Measurements from ENCODE around the gene ZNF423.

ZNF423 gene

GRCh38 chr16:49641250-49641649, 214.7 kb downstream of the ZNF423 start:
- Histone ChIP-seq H3K9me3 (ENCODE audit: low read length) (no peaks in the 10 kb centered on the region), H3K36me3 (ENCODE audit: insufficient read depth, low read length) (no peaks in the 10 kb centered on the region), H3K4me2 (ENCODE audit: low read length) (no peak overlapping the region), H3K4me1 (ENCODE audit: insufficient read depth, low read length, severe bottlenecking) (no peaks in the 10 kb centered on the region), H3K4me3 (ENCODE audit: low read depth, low read length, poor library complexity, severe bottlenecking) (no peak overlapping the region), H2AFZ (ENCODE audit: low read length) (no peak overlapping the region), H4K20me1 (ENCODE audit: insufficient read depth, low read length) (no peaks in the 10 kb centered on the region), H3K9me2 (ENCODE audit: low read depth, low read length) (no peaks in the 10 kb centered on the region), H3K27ac (ENCODE audit: low read depth, low read length, poor library complexity, severe bottlenecking) (no peak overlapping the region), H3K27me3 (ENCODE audit: insufficient read depth, low read length) (no peaks in the 10 kb centered on the region), H3F3A (ENCODE audit: insufficient read depth, low read length) (no peaks in the 10 kb centered on the region), H3K9ac (ENCODE audit: low read length) (no peak overlapping the region), H3K79me2 (ENCODE audit: insufficient read depth, low read length) (no peaks in the 10 kb centered on the region)
- TF ChIP-seq EZH2 (IDR thresholded peaks at IDR 0.05; ENCODE audit: borderline replicate concordance, low read length) = no peak
- TF ChIP-seq CTCF (IDR thresholded peaks at IDR 0.05; ENCODE audit: low read length) = no peak

- no peaks in the 10 kb centered on the region for H3K9me3 ChIP-seq (ENCODE audit: low read length)
- H3K36me3 ChIP-seq (ENCODE audit: insufficient read depth, low read length) = no peaks in the 10 kb centered on the region
- H3K27ac ChIP-seq (ENCODE audit: low read depth, low read length, poor library complexity, severe bottlenecking) = no peak overlapping the region
- TF ChIP-seq CTCF (IDR thresholded peaks at IDR 0.05; ENCODE audit: low read length) (no peak), EZH2 (IDR thresholded peaks at IDR 0.05; ENCODE audit: borderline replicate concordance, low read length) (no peak)
- H2AFZ ChIP-seq (ENCODE audit: low read length) = no peak overlapping the region
- H3K4me1 ChIP-seq (ENCODE audit: insufficient read depth, low read length, severe bottlenecking) = no peaks in the 10 kb centered on the region
- no peak overlapping the region for H3K4me3 ChIP-seq (ENCODE audit: low read depth, low read length, poor library complexity, severe bottlenecking)
- no peak overlapping the region for H3K4me2 ChIP-seq (ENCODE audit: low read length)
- no peaks in the 10 kb centered on the region for H4K20me1 ChIP-seq (ENCODE audit: insufficient read depth, low read length)
- H3K9me2 ChIP-seq (ENCODE audit: low read depth, low read length) = no peaks in the 10 kb centered on the region
- H3K27me3 ChIP-seq (ENCODE audit: insufficient read depth, low read length) = no peaks in the 10 kb centered on the region
- H3K79me2 ChIP-seq (ENCODE audit: insufficient read depth, low read length) = no peaks in the 10 kb centered on the region
- no peaks in the 10 kb centered on the region for H3F3A ChIP-seq (ENCODE audit: insufficient read depth, low read length)
- no peak overlapping the region for H3K9ac ChIP-seq (ENCODE audit: low read length)
Measured at GRCh38 chr16:49640581-49640980, 215.3 kb downstream of the ZNF423 start.

GRCh38 chr16:49639739-49640431, 216.0 kb downstream of the ZNF423 start:
- Histone ChIP-seq H3K4me3 (ENCODE audit: low read depth, low read length, poor library complexity, severe bottlenecking) (no peak overlapping the region), H3K9me2 (ENCODE audit: low read depth, low read length) (no peaks in the 10 kb centered on the region), H3K9ac (ENCODE audit: low read length) (no peak overlapping the region), H3K79me2 (ENCODE audit: insufficient read depth, low read length) (no peaks in the 10 kb centered on the region), H2AFZ (ENCODE audit: low read length) (no peak overlapping the region), H3K4me1 (ENCODE audit: insufficient read depth, low read length, severe bottlenecking) (no peaks in the 10 kb centered on the region), H3K27me3 (ENCODE audit: insufficient read depth, low read length) (no peaks in the 10 kb centered on the region), H3K27ac (ENCODE audit: low read depth, low read length, poor library complexity, severe bottlenecking) (no peak overlapping the region), H3F3A (ENCODE audit: insufficient read depth, low read length) (no peaks in the 10 kb centered on the region), H3K9me3 (ENCODE audit: low read length) (no peaks in the 10 kb centered on the region), H3K36me3 (ENCODE audit: insufficient read depth, low read length) (no peaks in the 10 kb centered on the region), H4K20me1 (ENCODE audit: insufficient read depth, low read length) (no peaks in the 10 kb centered on the region), H3K4me2 (ENCODE audit: low read length) (no peak overlapping the region)
- no peak for TF ChIP-seq CTCF (IDR thresholded peaks at IDR 0.05; ENCODE audit: low read length)
- TF ChIP-seq EZH2 (IDR thresholded peaks at IDR 0.05; ENCODE audit: borderline replicate concordance, low read length) = no peak
